Upper lobe of left lung (tissue), 6 donors: Measurements from ENCODE around the gene C6orf141. TPM values are rescaled to one million over a fixed set of nuclear protein-coding genes. Genes with fewer than 3 reads are reported as not detected.

Source experiments
- ATAC-seq, 2 donors: fragments of 200-7000 bp; cut with Tn5 transposase; one replicate each; pipeline ENCODE4 v1.9.1; 2022; ENCODE audit warnings: mild to moderate bottlenecking in 2 of 2, moderate library complexity in 2 of 2; ENCODE audit not compliant: low FRiP score in 2 of 2
- DNase-seq, 2 donors: peaks; one replicate each; pipeline ENCODE4 v3.0.0-alpha.2; 2019 to 2020
- H3K27ac ChIP-seq, 4 donors: fragments of 200-600 bp; sonication (generic); one replicate each; pipeline ENCODE4 v1.5.1; 2016 to 2019
- H3K27me3 ChIP-seq, 4 donors: fragments of 200-600 bp; sonication (generic); one replicate each; pipeline ENCODE4 v1.5.1; 2017 to 2019
- H3K36me3 ChIP-seq, 4 donors: fragments of 200-600 bp; sonication (generic); one replicate each; pipeline ENCODE4 v1.5.1; 2016 to 2019
- H3K4me1 ChIP-seq, 4 donors: fragments of 200-600 bp; sonication (generic); one replicate each; pipeline ENCODE4 v1.5.1; 2018 to 2019
- H3K4me3 ChIP-seq, 4 donors: fragments of 200-600 bp; sonication (generic); one replicate each; pipeline ENCODE4 v1.5.1; 2017 to 2019; ENCODE audit warnings: mild to moderate bottlenecking in 2 of 4, moderate library complexity in 1 of 4
- H3K9me3 ChIP-seq, 4 donors: fragments of 200-600 bp; sonication (generic); one replicate each; pipeline ENCODE4 v1.5.1; 2018 to 2019
- CTCF ChIP-seq, 6 experiments: fragments of 450-650 bp in 4 of 6; fragments of 200-600 bp in 2 of 6; sonication (generic) in 2 of 6; IDR thresholded peaks; one replicate each; pipeline ENCODE4 v1.5.1; 2016 to 2019; ENCODE audit warnings: antibody characterized with exemption in 6 of 6
- EP300 ChIP-seq, 4 donors: sonication (generic); formaldehyde crosslinking; IDR thresholded peaks; one replicate each; pipeline ENCODE4 v1.5.1; 2017; ENCODE audit warnings: antibody characterized with exemption in 4 of 4, control low read depth in 2 of 4
- POLR2A ChIP-seq, 4 donors: fragments of 450-650 bp; IDR thresholded peaks; one replicate each; pipeline ENCODE4 v1.5.1; 2016 to 2017; ENCODE audit warnings: antibody characterized with exemption in 4 of 4, mild to moderate bottlenecking in 2 of 4
- POLR2AphosphoS5 ChIP-seq, 2 donors: sonication (generic); formaldehyde crosslinking; IDR thresholded peaks; one replicate each; pipeline ENCODE4 v1.5.1; 2017; ENCODE audit warnings: antibody characterized with exemption in 2 of 2
- WGBS, 2 donors: methylation state at CpG; one replicate each; pipeline ENCODE4 v1.1.5; 2017 to 2018; 5-methylcytosine and 5-hydroxymethylcytosine counted together
- total RNA-seq, 6 donors: library from RNA; depleted of rRNA in 4 of 6; stranded (reverse); fragments of >200 nt in 4 of 6; gene quantifications; one replicate each; pipeline versions ENCODE4 v1.1.0 to v1.2.1, GENCODE V29; 2016 to 2021
- donor health status: DM: no; HTN: no; CAD: no; lungs with moderate emphysema.
- donor health status: DM: no; HTN: yes; CAD: no; lungs with severe emphysema.

Gene C6orf141
- total RNA-seq, 6 donors from 2014 or later: 1.2 to 2.9 (median 1.8) TPM

DNA sequence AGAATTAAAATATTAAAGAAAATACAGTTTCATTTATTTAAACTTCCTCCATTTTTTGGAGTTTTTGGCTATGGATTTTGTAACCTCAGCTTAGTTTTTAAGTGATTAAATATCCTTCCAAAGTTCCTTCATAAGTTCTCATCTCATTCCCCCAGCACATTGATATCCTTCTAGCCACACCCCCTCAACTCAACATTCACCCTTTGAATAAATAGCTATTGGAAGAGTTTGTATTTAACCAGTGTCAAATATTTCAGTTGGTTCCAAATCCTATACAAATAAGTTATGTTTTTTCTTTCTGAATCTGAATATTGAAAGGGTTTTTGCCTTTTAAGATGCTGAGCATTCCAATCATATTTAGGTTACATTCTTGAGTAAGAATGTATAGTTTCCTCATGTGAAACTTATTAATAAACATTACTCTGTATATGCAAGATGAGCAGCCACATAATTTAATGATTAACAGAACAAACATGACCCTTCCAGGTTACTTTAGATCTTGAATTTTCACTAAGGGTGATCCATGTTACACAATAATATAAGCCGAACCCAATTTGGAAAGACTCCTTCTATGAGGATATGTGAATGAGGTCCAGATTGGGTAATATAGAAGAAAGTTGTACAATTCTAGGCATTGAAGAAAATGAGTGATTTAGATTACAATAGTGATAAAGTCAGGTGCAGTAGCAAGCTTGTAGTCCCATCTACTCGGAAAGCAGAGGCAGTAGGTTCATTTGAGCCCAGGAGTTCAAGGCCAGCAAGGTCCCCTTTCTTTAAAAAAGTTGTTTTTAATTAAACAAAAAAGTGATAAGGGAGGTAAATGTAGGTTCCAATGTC lies 37.1 kb upstream of the C6orf141 start:
- no peak overlapping the region for H3K4me3 ChIP-seq
- ATAC-seq (no peak), DNase-seq (no peak)
- no peak for TF ChIP-seq EP300 (IDR thresholded peaks at IDR 0.05)
- TF ChIP-seq POLR2A (IDR thresholded peaks at IDR 0.05): no peak
- no peak for TF ChIP-seq CTCF (IDR thresholded peaks at IDR 0.05)
- no peak for TF ChIP-seq POLR2AphosphoS5 (IDR thresholded peaks at IDR 0.05)
- no peaks in the 10 kb centered on the region for H3K27me3 ChIP-seq
- no peaks in the 10 kb centered on the region for H3K4me1 ChIP-seq
- H3K36me3 ChIP-seq: no peaks in the 10 kb centered on the region
- no peaks in the 10 kb centered on the region for H3K9me3 ChIP-seq
- 67 to 71% methylated on average over 2 of the region's 2 CpGs for WGBS, 2 donors
- no peak overlapping the region for H3K27ac ChIP-seq

DNA sequence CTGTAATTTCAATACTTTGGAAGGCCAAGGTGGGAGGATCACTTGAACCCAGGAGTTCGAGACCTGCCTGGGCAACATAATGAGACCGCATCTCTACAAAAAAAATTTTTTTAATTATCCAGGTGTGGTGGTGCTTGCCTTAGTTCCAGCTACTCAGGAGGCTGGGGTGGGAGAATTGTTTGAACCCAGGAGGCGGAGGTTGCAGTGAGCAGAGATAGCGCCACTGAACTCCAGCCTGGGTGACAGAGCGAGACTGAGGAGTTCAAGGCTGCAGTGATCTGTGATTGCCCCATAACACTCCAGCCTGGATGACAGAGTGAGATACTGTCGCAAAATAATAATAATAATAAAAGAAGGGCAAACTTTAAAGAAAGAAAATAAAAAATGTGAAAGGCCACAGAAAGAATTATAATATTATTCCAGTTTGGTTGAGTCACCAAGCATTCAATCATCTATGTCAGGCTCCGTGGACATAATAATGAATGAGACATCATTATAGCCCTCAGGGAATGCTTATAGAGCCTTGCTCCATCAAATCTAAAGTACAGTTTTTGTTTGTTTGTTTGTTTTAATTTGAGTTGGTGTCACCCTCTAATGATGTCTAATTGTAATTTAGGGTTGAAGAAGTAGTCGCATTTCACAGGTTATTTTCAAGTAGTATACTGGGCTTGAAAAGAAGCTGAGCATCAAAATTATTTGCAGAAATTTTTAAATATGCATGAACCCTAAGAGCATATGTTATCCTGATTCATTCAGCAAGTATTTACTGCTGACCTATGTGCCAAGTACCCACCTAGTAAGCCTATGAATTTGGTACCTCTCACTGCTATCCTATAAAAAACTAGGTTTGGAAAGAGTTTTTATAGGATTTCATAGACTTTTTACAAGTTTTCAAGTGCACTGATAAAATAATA lies 35.6 kb upstream of the C6orf141 start:
- no peak overlapping the region for H3K27ac ChIP-seq
- H3K4me3 ChIP-seq: no peak overlapping the region
- H3K36me3 ChIP-seq: no peaks in the 10 kb centered on the region
- DNase-seq (no peak), ATAC-seq (no peak)
- 70 to 82% methylated on average over 8 of the region's 8 CpGs for WGBS, 2 donors
- H3K9me3 ChIP-seq: no peaks in the 10 kb centered on the region
- no peaks in the 10 kb centered on the region for H3K27me3 ChIP-seq
- TF ChIP-seq EP300 (IDR thresholded peaks at IDR 0.05) (no peak), POLR2AphosphoS5 (IDR thresholded peaks at IDR 0.05) (no peak), CTCF (IDR thresholded peaks at IDR 0.05) (no peak)
- H3K4me1 ChIP-seq: no peaks in the 10 kb centered on the region

GRCh38 chr6:49515485-49516146 lies 34.9 kb upstream of the C6orf141 start:
- ATAC-seq (no peak), DNase-seq (no peak)
- no peak for TF ChIP-seq CTCF (IDR thresholded peaks at IDR 0.05)
- TF ChIP-seq POLR2AphosphoS5 (IDR thresholded peaks at IDR 0.05): no peak
- TF ChIP-seq EP300 (IDR thresholded peaks at IDR 0.05): no peak
- TF ChIP-seq POLR2A (IDR thresholded peaks at IDR 0.05): no peak
- no peaks in the 10 kb centered on the region for H3K36me3 ChIP-seq
- H3K27ac ChIP-seq: no peak overlapping the region
- no peaks in the 10 kb centered on the region for H3K4me1 ChIP-seq
- no peak overlapping the region for H3K4me3 ChIP-seq
- 77 to 78% methylated on average over 10 of the region's 10 CpGs for WGBS, 2 donors
- no peaks in the 10 kb centered on the region for H3K9me3 ChIP-seq
- no peaks in the 10 kb centered on the region for H3K27me3 ChIP-seq

DNA sequence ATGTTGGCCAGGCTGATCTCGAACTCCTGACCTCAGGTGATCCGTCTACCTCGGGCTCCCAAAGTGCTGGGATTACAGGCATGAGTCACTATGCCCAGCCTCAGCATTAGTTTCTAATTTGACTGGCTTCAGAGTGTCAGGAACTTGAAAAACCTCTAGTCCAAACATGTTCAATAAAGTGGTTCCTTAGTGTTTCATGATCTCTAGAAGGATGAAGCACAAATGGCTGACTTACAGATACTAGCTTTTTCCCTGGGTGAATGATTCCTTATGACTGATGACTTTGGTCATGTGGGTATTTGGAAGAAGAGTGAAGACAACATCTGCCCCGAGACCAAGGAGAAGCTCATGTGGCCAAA lies 34.3 kb upstream of the C6orf141 start:
- DNase-seq (no peak), ATAC-seq (no peak)
- Histone ChIP-seq H3K27me3 (no peaks in the 10 kb centered on the region), H3K4me3 (no peak overlapping the region), H3K36me3 (no peaks in the 10 kb centered on the region), H3K27ac (no peak overlapping the region), H3K9me3 (no peaks in the 10 kb centered on the region), H3K4me1 (no peaks in the 10 kb centered on the region)
- TF ChIP-seq POLR2AphosphoS5 (IDR thresholded peaks at IDR 0.05) (no peak), CTCF (IDR thresholded peaks at IDR 0.05) (no peak), EP300 (IDR thresholded peaks at IDR 0.05) (no peak), POLR2A (IDR thresholded peaks at IDR 0.05) (no peak)
- 81% methylated on average over 4 of the region's 4 CpGs for WGBS, 2 donors
